ENCODE data around the gene ARHGEF5.
"Not testable (repeated sequence)": the region's sequence is repeated elsewhere in the genome, so short reads cannot be mapped to it uniquely, and the experiment has no call there.

DNA sequence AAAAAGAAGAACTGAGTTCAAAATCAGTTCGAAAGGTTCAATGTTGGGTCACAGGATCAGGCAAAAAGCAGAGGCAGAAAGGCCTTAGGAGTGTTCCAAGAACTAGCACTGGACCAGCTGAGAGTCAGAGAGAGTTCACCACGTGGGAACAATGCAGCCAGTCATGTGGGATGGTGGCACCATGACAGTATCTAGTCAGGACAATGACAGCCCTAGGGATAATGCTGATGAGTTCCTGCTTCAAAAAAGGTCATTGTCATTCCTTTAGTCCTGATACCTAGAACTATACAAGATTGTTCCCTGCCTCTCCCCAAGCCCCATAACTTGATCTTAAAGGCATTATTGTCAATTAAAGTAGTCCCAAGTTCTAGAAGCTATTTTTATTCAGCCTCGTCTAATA is 3.5 kb upstream of the ARHGEF5 start:
- TF ChIP-seq, protein P1, sequence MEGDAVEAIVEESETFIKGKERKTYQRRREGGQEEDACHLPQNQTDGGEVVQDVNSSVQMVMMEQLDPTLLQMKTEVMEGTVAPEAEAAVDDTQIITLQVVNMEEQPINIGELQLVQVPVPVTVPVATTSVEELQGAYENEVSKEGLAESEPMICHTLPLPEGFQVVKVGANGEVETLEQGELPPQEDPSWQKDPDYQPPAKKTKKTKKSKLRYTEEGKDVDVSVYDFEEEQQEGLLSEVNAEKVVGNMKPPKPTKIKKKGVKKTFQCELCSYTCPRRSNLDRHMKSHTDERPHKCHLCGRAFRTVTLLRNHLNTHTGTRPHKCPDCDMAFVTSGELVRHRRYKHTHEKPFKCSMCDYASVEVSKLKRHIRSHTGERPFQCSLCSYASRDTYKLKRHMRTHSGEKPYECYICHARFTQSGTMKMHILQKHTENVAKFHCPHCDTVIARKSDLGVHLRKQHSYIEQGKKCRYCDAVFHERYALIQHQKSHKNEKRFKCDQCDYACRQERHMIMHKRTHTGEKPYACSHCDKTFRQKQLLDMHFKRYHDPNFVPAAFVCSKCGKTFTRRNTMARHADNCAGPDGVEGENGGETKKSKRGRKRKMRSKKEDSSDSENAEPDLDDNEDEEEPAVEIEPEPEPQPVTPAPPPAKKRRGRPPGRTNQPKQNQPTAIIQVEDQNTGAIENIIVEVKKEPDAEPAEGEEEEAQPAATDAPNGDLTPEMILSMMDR (IDR thresholded peaks at IDR 0.05; ENCODE audit: insufficient read depth, low read length): not testable (repeated sequence)
- TF ChIP-seq POLR2AphosphoS5 (IDR thresholded peaks at IDR 0.05; ENCODE audit: low read depth); GABPA (IDR thresholded peaks at IDR 0.05; ENCODE audit: low read depth); SPI1 (IDR thresholded peaks at IDR 0.05; ENCODE audit: borderline replicate concordance, low read depth): not testable (repeated sequence)
- TF ChIP-seq, protein P2, sequence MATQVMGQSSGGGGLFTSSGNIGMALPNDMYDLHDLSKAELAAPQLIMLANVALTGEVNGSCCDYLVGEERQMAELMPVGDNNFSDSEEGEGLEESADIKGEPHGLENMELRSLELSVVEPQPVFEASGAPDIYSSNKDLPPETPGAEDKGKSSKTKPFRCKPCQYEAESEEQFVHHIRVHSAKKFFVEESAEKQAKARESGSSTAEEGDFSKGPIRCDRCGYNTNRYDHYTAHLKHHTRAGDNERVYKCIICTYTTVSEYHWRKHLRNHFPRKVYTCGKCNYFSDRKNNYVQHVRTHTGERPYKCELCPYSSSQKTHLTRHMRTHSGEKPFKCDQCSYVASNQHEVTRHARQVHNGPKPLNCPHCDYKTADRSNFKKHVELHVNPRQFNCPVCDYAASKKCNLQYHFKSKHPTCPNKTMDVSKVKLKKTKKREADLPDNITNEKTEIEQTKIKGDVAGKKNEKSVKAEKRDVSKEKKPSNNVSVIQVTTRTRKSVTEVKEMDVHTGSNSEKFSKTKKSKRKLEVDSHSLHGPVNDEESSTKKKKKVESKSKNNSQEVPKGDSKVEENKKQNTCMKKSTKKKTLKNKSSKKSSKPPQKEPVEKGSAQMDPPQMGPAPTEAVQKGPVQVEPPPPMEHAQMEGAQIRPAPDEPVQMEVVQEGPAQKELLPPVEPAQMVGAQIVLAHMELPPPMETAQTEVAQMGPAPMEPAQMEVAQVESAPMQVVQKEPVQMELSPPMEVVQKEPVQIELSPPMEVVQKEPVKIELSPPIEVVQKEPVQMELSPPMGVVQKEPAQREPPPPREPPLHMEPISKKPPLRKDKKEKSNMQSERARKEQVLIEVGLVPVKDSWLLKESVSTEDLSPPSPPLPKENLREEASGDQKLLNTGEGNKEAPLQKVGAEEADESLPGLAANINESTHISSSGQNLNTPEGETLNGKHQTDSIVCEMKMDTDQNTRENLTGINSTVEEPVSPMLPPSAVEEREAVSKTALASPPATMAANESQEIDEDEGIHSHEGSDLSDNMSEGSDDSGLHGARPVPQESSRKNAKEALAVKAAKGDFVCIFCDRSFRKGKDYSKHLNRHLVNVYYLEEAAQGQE (IDR thresholded peaks at IDR 0.05; ENCODE audit: insufficient replicate concordance, low read depth): not testable (repeated sequence)
